HCT116 (cell line): ENCODE results near the gene KCTD10. TPM values are rescaled to one million over a fixed set of nuclear protein-coding genes. Genes with fewer than 3 reads are reported as not detected.

Experiments
- ATAC-seq: fragments of 200-7000 bp; cut with Tn5 transposase; 2 replicates; pipeline ENCODE4 v1.9.1; 2020; ENCODE audit warnings: mild to moderate bottlenecking, moderate library complexity
- BruUV-seq: library from RNA; stranded (reverse); fragments of 400-500 nt; replicated peaks from 2 replicates; lab custom pipeline; 2021; lab: Mats Ljungman, UMichigan
- CTCF ChIA-PET: fragments of 300-600 bp; sonication (Branson Sonifier 250); formaldehyde crosslinking; loops from one replicate; lab custom pipeline; 2021; ENCODE audit warnings: antibody characterized with exemption; lab: Charles Lee
- POLR2A ChIA-PET: fragments of 300-600, 350-600 bp; sonication (Branson Sonifier 250); formaldehyde crosslinking; loops from one replicate; lab custom pipeline; 2021; ENCODE audit warnings: antibody characterized with exemption; lab: Charles Lee
- RAD21 ChIA-PET, 2 experiments: fragments of 300-600 bp; sonication (Branson Sonifier 250); formaldehyde crosslinking; loops; one replicate each; lab custom pipeline; 2023; ENCODE audit warnings: low total read pairs in 2 of 2; ENCODE audit not compliant: uncharacterized antibody in 2 of 2, unreplicated experiment in 2 of 2, low non-redundant PET in 1 of 2; lab: Charles Lee
- DNase-seq: peaks from one replicate; pipeline ENCODE4 v3.0.0-alpha.2; 2010; ENCODE audit warnings: low read depth, low spot score
- H2AFZ ChIP-seq: fragments of 200-600 bp; shearing (Covaris generic), sonication (generic); 2 replicates; pipeline ENCODE4 v1.6.1; 2017; ENCODE audit warnings: low read depth, mixed run types, mixed read lengths, antibody characterized with exemption, low read length; ENCODE audit not compliant: poor library complexity, severe bottlenecking
- H3K27ac ChIP-seq: 2 replicates; pipeline ENCODE4 v1.5.1; 2012; ENCODE audit warnings: low read depth, low read length
- H3K27me3 ChIP-seq: fragments of 200-600 bp; sonication (generic); 2 replicates; pipeline ENCODE4 v1.6.1; 2016; ENCODE audit warnings: mixed run types, low read length, mixed read lengths; ENCODE audit not compliant: insufficient read depth
- H3K36me3 ChIP-seq, 2 experiments: fragments of 200-500 bp in 1 of 2; fragments of 200-600 bp in 1 of 2; sonication (Bioruptor generic) in 1 of 2; sonication (generic) in 1 of 2; 2 replicates each; pipeline versions ENCODE4 v1.5.1 to v1.6.1; 2014 to 2016; ENCODE audit warnings: low read length in 2 of 2, inconsistent platforms in 1 of 2, mixed read lengths in 1 of 2, mixed run types in 1 of 2; ENCODE audit not compliant: insufficient read depth in 2 of 2, control insufficient read depth in 1 of 2
- H3K4me1 ChIP-seq, 2 experiments: fragments of 200-600 bp in 1 of 2; sonication (generic) in 1 of 2; 2 replicates each; pipeline versions ENCODE4 v1.5.1 to v1.6.1; 2012 to 2017; ENCODE audit warnings: low read length in 2 of 2, inconsistent platforms in 1 of 2, mild to moderate bottlenecking in 1 of 2, mixed read lengths in 1 of 2, mixed run types in 1 of 2, moderate library complexity in 1 of 2; ENCODE audit not compliant: insufficient read depth in 2 of 2, control insufficient read depth in 1 of 2
- H3K4me2 ChIP-seq: fragments of 200-600 bp; sonication (generic); 2 replicates; pipeline ENCODE4 v1.6.1; 2017; ENCODE audit warnings: mixed run types, low read length, mixed read lengths
- H3K4me3 ChIP-seq, 2 experiments: fragments of 200-600 bp in 1 of 2; sonication (generic) in 1 of 2; replicated peaks in 1 of 2; 2 replicates each; pipeline ENCODE4 v1.5.1; 2011 to 2016; ENCODE audit warnings: low read length in 2 of 2, control low read depth in 1 of 2, low read depth in 1 of 2, mild to moderate bottlenecking in 1 of 2, mixed read lengths in 1 of 2, mixed run types in 1 of 2
- H3K79me2 ChIP-seq: fragments of 200-600 bp; sonication (generic); 2 replicates; pipeline ENCODE4 v1.6.1; 2017; ENCODE audit warnings: mild to moderate bottlenecking, mixed run types, low read length, moderate library complexity, mixed read lengths; ENCODE audit not compliant: insufficient read depth
- H3K9ac ChIP-seq: fragments of 200-600 bp; sonication (generic); 2 replicates; pipeline ENCODE4 v1.6.1; 2016; ENCODE audit warnings: low read length, mixed read lengths
- H3K9me2 ChIP-seq: fragments of 200-600 bp; sonication (generic), shearing (Covaris generic); 2 replicates; pipeline ENCODE4 v1.6.1; 2017; ENCODE audit warnings: mixed run types, mild to moderate bottlenecking, moderate library complexity; ENCODE audit not compliant: insufficient read depth
- H3K9me3 ChIP-seq, 2 experiments: fragments of 200-500 bp in 1 of 2; fragments of 200-600 bp in 1 of 2; sonication (Bioruptor generic) in 1 of 2; sonication (generic) in 1 of 2; 2 replicates each; pipeline ENCODE4 v1.6.1; 2014 to 2017; ENCODE audit warnings: low read length in 2 of 2, mixed read lengths in 2 of 2, inconsistent platforms in 1 of 2, low read depth in 1 of 2, mild to moderate bottlenecking in 1 of 2, mixed run types in 1 of 2, moderate library complexity in 1 of 2; ENCODE audit not compliant: control insufficient read depth in 1 of 2, insufficient read depth in 1 of 2
- H4K20me1 ChIP-seq: fragments of 200-600 bp; sonication (generic), shearing (Covaris generic); 2 replicates; pipeline ENCODE4 v1.6.1; 2017; ENCODE audit warnings: mixed run types, mild to moderate bottlenecking, moderate library complexity; ENCODE audit not compliant: insufficient read depth
- CTCF ChIP-seq, 3 experiments: fragments of 200-600 bp in 1 of 3; sonication (generic) in 1 of 3; IDR thresholded peaks in 2 of 3; conservative IDR thresholded peaks in 1 of 3; 2 replicates each; pipeline ENCODE4 v1.5.1; 2012 to 2017; ENCODE audit warnings: low read depth in 2 of 3, low read length in 2 of 3, antibody characterized with exemption in 1 of 3, borderline replicate concordance in 1 of 3, control low read depth in 1 of 3, mild to moderate bottlenecking in 1 of 3, mixed read lengths in 1 of 3, mixed run types in 1 of 3, moderate library complexity in 1 of 3; ENCODE audit not compliant: insufficient read depth in 1 of 3
- ELF1 ChIP-seq: IDR thresholded peaks from 2 replicates; pipeline ENCODE4 v1.6.1; 2012; ENCODE audit warnings: low read depth, borderline replicate concordance
- EZH2 ChIP-seq: fragments of 200-600 bp; sonication (generic); IDR thresholded peaks from 2 replicates; pipeline ENCODE4 v1.6.1; 2017; ENCODE audit warnings: antibody characterized with exemption, mixed run types
- POLR2A ChIP-seq: IDR thresholded peaks from 2 replicates; pipeline ENCODE4 v1.7.0; 2011; ENCODE audit warnings: borderline replicate concordance; ENCODE audit not compliant: insufficient read depth, insufficient read length; ENCODE audit errors: extremely low read depth
- RAD21 ChIP-seq: IDR thresholded peaks from 2 replicates; pipeline ENCODE4 v1.6.1; 2012; ENCODE audit warnings: low read depth, mild to moderate bottlenecking
- TCF7L2 ChIP-seq: IDR thresholded peaks from 2 replicates; pipeline ENCODE4 v1.7.0; 2011; ENCODE audit warnings: borderline replicate concordance, inconsistent platforms; ENCODE audit not compliant: insufficient read depth, insufficient read length; ENCODE audit errors: extremely low read depth
- ZFX ChIP-seq: fragments of 450-650 bp; IDR thresholded peaks from 2 replicates; pipeline ENCODE4 v1.6.1; 2017
- intact Hi-C: fragments of 100-400 bp; cut with micrococcal nuclease; formaldehyde crosslinking; loops from 2 replicates; pipeline ENCODE4 v1.10.0; 2022
- total RNA-seq: library from RNA; stranded (reverse); gene quantifications from one replicate; pipeline ENCODE4 v1.2.1, GENCODE V29; 2021; ENCODE audit not compliant: unreplicated experiment

Gene KCTD10
- total RNA-seq, 1 experiment from 2014 or later: 34.7 TPM

- no TSS peak for BruUV-seq
- intact Hi-C loops: loop anchor here (1.0 kb wide), 2 partner anchors 78 to 256 kb away; no protein-coding TSS in a partner anchor
- TF ChIP-seq RAD21: peak; percentile 85
- no peak for TF ChIP-seq ZFX
- TF ChIP-seq CTCF (IDR thresholded peaks at IDR 0.05 in 2 of 3, conservative IDR thresholded peaks at IDR 0.05 in 1 of 3; ENCODE audit: borderline replicate concordance in 1 of 3, insufficient read depth in 1 of 3, low read depth in 2 of 3, low read length in 2 of 3): peak; percentile 82 to 93 (median 92)
- ChIA-PET CTCF (interaction anchor here (1.5 to 1.9 kb wide), 2 partner anchors 254 to 256 kb away, joined by 9 to 11 read pairs; no protein-coding TSS in a partner anchor), RAD21 (no interaction called here), POLR2A (no interaction called here)
- Histone ChIP-seq H3K4me3 (no peak overlapping the region), H3K79me2 (no peaks in the 10 kb centered on the region), H3K4me1 (no peaks in the 10 kb centered on the region), H3K27ac (no peak overlapping the region), H3K9ac (no peak overlapping the region), H3K27me3 (no peaks in the 10 kb centered on the region), H3K4me2 (no peak overlapping the region), H4K20me1 (no peaks in the 10 kb centered on the region), H3K36me3 (peaks cover 10 to 12% of the 10 kb centered on the region in 2 experiments; a peak in 2 of 4 replicates), H2AFZ (no peak overlapping the region), H3K9me3 (no peaks in the 10 kb centered on the region), H3K9me2 (no peaks in the 10 kb centered on the region)
- DNase-seq (peak; percentile 26), ATAC-seq (peak; percentile 91)
Measured at GRCh38 chr12:109518820-109519665, 41.9 kb upstream of the KCTD10 start.

- Histone ChIP-seq H4K20me1 (no peaks in the 10 kb centered on the region), H3K36me3 (peaks cover 9 to 10% of the 10 kb centered on the region in 2 experiments; a peak in 2 of 4 replicates), H3K4me2 (no peak overlapping the region), H3K9me2 (no peaks in the 10 kb centered on the region), H3K9ac (no peak overlapping the region), H3K27ac (no peak overlapping the region), H3K4me3 (no peak overlapping the region), H2AFZ (no peak overlapping the region)
- CTCF ChIA-PET: interaction anchor here (0.7 to 1.9 kb wide), 3 partner anchors 7 to 328 kb away, joined by 3 to 9 read pairs (median 3); no protein-coding TSS in a partner anchor
- TF ChIP-seq POLR2A (no peak), EZH2 (no peak), ELF1 (no peak), TCF7L2 (no peak), ZFX (no peak)
- TF ChIP-seq, all 23 proteins: peak for 0
- Histone ChIP-seq H3K9me3 (no peaks in the 10 kb centered on the region), H3K27me3 (no peaks in the 10 kb centered on the region), H3K79me2 (no peaks in the 10 kb centered on the region), H3K4me1 (no peaks in the 10 kb centered on the region)
- RAD21 ChIA-PET: no interaction called here
- DNase-seq (no peak), ATAC-seq (no peak)
- BruUV-seq: no TSS peak
- intact Hi-C loops: loop anchor here (1.0 kb wide), 2 partner anchors 80 to 258 kb away; no protein-coding TSS in a partner anchor
- POLR2A ChIA-PET: no interaction called here
Measured at GRCh38 chr12:109517619-109518018, 40.5 kb upstream of the KCTD10 start.
